WI38 (cell line): ENCODE results near the gene WDR91.

Experiments
- H3K4me3 ChIP-seq: 2 replicates; pipeline ENCODE4 v1.5.1; 2011; ENCODE audit warnings: low read depth, mild to moderate bottlenecking, control low read depth, low read length
- TF ChIP-seq, protein P1 (sequence below): IDR thresholded peaks from 2 replicates; pipeline ENCODE4 v1.5.1; 2012; ENCODE audit warnings: low read depth, mild to moderate bottlenecking, control low read depth, low read length

WDR91 gene

DNA sequence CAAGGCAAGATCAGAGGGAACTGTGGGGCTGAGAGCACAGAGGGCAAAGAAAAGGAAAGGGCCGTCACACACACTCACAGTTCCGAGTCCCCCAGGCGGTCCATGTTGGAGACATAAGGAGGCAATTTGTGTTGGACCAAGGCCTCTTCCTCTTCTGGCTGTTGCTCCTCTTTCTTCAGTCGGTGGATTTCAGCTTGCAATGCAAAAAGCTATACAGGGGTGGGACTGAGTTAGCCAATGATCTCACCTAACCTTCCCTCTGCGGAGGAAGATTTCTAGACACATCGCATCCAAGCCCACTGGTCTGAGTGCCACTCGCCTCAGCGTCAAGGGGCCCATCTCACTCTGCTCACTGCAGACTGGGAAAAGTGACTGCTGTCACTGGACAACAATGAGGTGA is 5.5 kb downstream of the WDR91 start:
- H3K4me3 ChIP-seq, result no peak overlapping the region
- TF ChIP-seq, protein P1, sequence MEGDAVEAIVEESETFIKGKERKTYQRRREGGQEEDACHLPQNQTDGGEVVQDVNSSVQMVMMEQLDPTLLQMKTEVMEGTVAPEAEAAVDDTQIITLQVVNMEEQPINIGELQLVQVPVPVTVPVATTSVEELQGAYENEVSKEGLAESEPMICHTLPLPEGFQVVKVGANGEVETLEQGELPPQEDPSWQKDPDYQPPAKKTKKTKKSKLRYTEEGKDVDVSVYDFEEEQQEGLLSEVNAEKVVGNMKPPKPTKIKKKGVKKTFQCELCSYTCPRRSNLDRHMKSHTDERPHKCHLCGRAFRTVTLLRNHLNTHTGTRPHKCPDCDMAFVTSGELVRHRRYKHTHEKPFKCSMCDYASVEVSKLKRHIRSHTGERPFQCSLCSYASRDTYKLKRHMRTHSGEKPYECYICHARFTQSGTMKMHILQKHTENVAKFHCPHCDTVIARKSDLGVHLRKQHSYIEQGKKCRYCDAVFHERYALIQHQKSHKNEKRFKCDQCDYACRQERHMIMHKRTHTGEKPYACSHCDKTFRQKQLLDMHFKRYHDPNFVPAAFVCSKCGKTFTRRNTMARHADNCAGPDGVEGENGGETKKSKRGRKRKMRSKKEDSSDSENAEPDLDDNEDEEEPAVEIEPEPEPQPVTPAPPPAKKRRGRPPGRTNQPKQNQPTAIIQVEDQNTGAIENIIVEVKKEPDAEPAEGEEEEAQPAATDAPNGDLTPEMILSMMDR, result no peak

DNA sequence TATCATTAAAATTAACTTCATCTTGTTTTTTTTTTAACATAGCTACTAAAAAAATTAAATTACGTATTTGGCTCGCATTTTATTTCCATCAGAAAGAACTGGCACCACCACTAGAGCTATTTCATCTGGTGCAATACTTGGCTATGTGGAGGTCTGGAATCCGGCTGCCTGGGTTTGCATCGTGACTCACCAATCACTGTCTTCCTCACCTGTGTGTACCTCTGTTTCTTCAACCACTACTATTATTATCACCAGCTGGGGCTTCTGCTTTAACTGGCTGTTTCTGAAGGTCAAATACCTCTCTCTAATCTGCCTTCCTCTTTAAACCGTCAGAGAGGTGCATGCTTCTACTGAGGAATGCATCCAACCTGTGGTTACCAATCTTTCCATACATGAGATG is 6.5 kb downstream of the WDR91 start:
- TF ChIP-seq, protein P1, result no peak

DNA sequence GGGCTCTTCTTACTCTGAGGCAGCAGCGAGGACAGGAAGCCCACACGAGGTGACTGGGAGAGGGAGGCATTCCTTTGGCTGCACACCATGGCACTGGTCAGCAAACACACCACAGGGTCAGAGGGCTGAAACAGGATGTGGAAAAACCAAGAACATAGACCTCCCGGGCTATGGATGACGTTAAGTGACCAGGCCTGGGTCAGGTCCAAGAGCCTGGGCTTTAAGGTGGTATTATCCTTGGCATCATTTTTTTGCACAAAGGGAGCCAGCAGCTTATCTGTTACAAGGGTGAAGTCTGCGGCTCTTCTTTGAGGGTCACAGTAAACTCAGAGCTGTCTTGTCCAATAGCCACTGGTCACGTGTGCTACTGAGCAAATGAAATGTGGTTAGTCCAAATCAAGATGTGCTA is 7.0 kb downstream of the WDR91 start:
- TF ChIP-seq, protein P1, result no peak
- H3K4me3 ChIP-seq, result no peak overlapping the region

More for the DNA sequence above, 6.5 kb downstream of the WDR91 start:
- H3K4me3 ChIP-seq, result no peak overlapping the region

DNA sequence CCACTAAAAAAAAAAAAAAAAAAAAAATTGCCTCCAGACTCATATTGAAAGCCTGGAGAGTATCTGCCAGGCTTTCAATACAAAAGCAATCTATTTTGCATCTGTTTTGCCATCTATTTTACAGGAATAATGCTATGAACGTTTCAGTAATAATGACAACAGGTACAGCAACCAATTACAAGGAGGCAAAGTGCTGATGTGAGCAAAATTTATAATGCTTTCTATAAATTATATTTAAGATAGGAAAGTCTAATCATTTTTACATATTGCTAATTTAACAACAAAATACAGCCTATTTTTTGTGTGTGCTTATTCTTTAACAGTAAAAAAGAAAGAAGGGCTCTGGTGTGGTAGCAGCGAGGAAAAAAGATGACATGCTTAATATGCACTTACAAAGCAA is 10.0 kb downstream of the WDR91 start:
- TF ChIP-seq, protein P1, result no peak
- H3K4me3 ChIP-seq, result no peak overlapping the region

DNA sequence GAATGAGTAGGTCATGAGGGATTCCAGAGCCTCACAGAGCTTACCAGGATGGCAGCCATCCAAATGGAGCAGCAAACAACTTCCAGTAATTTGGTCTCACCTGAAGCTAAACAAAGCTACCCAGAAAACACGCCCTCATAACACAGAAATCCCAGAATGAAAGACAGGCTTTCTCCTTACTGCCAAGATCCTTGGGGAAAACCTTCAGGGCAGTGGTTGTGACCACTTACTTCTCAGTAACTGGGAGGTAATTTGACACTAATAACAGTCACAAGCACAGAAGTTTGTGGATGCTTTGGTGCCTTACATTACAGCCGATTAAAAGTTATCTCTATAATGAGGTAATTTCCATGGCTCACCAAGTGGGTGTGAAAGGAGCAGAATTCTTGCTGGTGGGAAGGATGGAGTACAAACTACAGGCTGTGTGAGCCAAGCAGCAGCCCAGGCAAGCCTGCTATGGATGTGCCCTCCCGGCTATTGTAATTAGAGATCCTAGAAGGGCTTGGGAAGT is 10.4 kb downstream of the WDR91 start:
- H3K4me3 ChIP-seq, result no peak overlapping the region
- TF ChIP-seq, protein P1, result no peak

DNA sequence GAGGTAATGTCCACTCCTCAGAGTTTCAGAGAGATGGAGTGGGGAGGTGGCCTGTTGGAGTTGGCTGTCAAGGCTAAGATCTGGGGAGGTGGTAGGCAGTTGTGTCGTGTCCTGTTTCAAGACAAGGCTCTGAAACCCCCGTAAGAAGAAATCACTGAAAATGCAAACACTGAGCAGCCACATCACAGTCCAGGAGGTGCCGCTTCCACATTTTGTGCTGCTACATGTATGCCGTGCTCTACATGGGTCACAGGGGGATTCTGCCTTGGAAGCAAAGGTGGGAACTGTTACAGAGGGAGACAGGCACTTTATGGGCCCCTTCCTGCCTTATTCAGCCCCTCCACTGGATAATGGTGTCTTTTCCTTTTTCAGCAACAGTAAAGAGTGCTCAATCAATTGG is 11.9 kb downstream of the WDR91 start:
- TF ChIP-seq, protein P1, result no peak
- H3K4me3 ChIP-seq, result no peak overlapping the region

DNA sequence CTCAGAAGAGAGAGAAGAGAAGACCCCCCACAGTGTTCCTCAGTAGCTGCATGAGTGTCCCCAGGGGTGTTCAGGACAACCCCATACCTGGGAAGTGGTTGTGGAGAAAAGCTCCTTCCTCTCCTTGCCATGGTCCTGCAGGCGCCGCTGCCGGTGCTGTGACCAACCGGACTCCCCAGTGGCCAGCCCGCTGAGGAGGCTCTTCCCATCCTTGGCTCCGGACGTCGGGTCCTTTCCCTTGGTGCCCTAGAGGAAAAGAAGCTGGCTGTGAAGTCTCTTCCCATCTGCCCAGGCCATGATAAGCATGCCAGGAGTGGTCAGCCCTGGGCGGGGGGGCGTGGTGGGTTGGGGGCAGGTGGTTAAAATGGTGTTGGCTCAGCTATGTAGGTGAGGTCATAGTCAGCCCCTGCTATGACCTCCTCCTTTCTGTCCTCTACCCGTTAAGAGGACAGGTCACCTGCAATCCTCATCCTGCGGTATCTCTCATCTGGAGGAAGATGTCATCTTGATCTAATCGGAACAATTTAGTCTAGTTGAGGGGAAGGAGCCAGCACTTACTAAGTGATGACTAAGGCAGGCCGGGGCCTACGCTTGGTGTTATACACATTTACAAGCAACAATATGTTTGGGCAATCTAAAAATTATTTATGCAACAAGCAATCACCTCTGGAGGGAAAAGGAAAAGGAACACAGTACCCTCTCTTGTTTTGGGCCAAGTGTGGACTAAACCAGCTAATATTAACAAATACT is 13.2 kb downstream of the WDR91 start:
- TF ChIP-seq, protein P1, result no peak
- H3K4me3 ChIP-seq, result no peak overlapping the region
